ENCODE measurements around the gene C19orf53.

The C19orf53 gene

GRCh38 chr19:13826652-13827235 is 52.5 kb downstream of the C19orf53 start:
- no peaks in the 10 kb centered on the region for H3K9me3 ChIP-seq (ENCODE audit: low read depth, low read length)
- H3K27ac ChIP-seq: no peak overlapping the region
- H3K4me3 ChIP-seq: no peak overlapping the region
- H3K9ac ChIP-seq (ENCODE audit: insufficient read length): no peak overlapping the region
- no peaks in the 10 kb centered on the region; the same call in 1 of the 2 replicates for H3K36me3 ChIP-seq (ENCODE audit: insufficient read depth, low read length)
- TF ChIP-seq EZH2 (IDR thresholded peaks at IDR 0.05): no peak
- TF ChIP-seq POLR2AphosphoS5 (IDR thresholded peaks at IDR 0.05; ENCODE audit: borderline replicate concordance, low read depth, low read length): no peak
- no peak for TF ChIP-seq FOXP2 (optimal IDR thresholded peaks at IDR 0.05; ENCODE audit: control extremely low read depth, extremely low read length, insufficient read depth)
- DNase-seq (ENCODE audit: low read depth, low spot score): no peak

- H3K9me3 ChIP-seq (ENCODE audit: low read depth, low read length): no peaks in the 10 kb centered on the region
- H3K36me3 ChIP-seq (ENCODE audit: insufficient read depth, low read length): no peaks in the 10 kb centered on the region; the same call in 1 of the 2 replicates
- TF ChIP-seq EZH2 (IDR thresholded peaks at IDR 0.05) (no peak), FOXP2 (optimal IDR thresholded peaks at IDR 0.05; ENCODE audit: control extremely low read depth, extremely low read length, insufficient read depth) (no peak), POLR2AphosphoS5 (IDR thresholded peaks at IDR 0.05; ENCODE audit: borderline replicate concordance, low read depth, low read length) (no peak)
- 0 out of 2 replicates have a peak overlapping the region, but pooled peaks have one; percentile 13 for H3K27ac ChIP-seq
- H3K9ac ChIP-seq (ENCODE audit: insufficient read length): no peak overlapping the region
- no peak overlapping the region for H3K4me3 ChIP-seq
- DNase-seq (ENCODE audit: low read depth, low spot score): no peak
Observed at GRCh38 chr19:13827656-13828055, 53.4 kb downstream of the C19orf53 start.

All from SK-N-MC (cell line).